Measurements from ENCODE around the gene PPAN.

PPAN gene

DNA sequence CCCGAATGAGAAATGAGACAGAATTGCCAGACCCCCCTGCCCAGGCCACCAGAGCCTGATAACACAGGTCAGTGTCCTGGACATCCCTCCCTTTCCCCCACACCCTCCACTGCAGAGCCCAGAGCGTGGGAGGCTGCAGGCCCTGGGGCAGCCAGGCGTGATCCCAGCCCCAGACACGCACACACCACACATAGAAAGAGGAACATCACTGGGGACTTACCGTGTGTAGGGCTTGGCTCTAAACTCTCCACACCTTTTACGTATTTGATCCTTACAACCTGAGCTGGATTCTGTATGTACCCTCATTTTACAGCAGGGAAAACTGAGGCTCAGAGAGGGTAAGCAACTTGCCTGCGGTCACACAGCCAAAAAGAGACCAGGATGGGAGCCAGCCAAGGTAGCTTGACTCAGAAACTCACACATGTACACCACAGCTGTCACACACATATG is 3.4 kb upstream of the PPAN start:
- Histone ChIP-seq H3K4me3 (ENCODE audit: low read length) (peak overlapping the region; percentile 67), H3K36me3 (replicated peaks; ENCODE audit: low read depth, low read length) (peaks cover 10% of the 10 kb centered on the region), H4K20me1 (ENCODE audit: insufficient read depth, low read length) (no peaks in the 10 kb centered on the region), H3K9ac (ENCODE audit: low read length) (peak overlapping the region; percentile 71), H3K4me2 (ENCODE audit: low read length) (peak overlapping the region; percentile 87), H3K27ac (ENCODE audit: low read length) (peak overlapping the region; percentile 67), H3K4me1 (ENCODE audit: low read length) (peaks cover 45% of the 10 kb centered on the region), H3K9me3 (ENCODE audit: insufficient read depth, low read length) (no peaks in the 10 kb centered on the region), H3K79me2 (ENCODE audit: low read length) (peaks cover 22% of the 10 kb centered on the region), H3K27me3 (ENCODE audit: low read depth, low read length) (no peaks in the 10 kb centered on the region), H2AFZ (ENCODE audit: low read depth, low read length) (peak overlapping the region; percentile 67; the same call in 1 of the 2 replicates)
- TF ChIP-seq EZH2phosphoT487 (IDR thresholded peaks at IDR 0.05; ENCODE audit: low read depth), result no peak
- TF ChIP-seq, protein P1, sequence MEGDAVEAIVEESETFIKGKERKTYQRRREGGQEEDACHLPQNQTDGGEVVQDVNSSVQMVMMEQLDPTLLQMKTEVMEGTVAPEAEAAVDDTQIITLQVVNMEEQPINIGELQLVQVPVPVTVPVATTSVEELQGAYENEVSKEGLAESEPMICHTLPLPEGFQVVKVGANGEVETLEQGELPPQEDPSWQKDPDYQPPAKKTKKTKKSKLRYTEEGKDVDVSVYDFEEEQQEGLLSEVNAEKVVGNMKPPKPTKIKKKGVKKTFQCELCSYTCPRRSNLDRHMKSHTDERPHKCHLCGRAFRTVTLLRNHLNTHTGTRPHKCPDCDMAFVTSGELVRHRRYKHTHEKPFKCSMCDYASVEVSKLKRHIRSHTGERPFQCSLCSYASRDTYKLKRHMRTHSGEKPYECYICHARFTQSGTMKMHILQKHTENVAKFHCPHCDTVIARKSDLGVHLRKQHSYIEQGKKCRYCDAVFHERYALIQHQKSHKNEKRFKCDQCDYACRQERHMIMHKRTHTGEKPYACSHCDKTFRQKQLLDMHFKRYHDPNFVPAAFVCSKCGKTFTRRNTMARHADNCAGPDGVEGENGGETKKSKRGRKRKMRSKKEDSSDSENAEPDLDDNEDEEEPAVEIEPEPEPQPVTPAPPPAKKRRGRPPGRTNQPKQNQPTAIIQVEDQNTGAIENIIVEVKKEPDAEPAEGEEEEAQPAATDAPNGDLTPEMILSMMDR (IDR thresholded peaks at IDR 0.05; ENCODE audit: low read depth, low read length), result no peak

DNA sequence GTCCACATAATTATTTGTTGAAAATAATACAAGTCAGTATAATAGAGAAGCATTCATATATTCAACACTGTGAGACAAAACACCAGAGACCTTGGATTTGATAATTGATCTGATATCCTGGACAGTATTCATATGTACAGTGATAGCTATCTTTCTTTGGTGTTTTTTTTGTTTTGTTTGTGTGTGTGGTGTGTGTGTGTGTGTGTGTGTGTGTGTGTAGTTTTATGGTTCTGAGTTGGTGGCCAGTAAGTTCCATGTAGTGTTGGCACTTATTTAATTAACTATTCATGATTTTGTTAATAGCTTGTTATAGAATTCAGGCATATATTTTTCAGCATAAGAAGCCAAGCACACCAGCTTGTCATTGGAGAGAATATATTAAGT is 2.0 kb upstream of the PPAN start:
- peaks cover 32% of the 10 kb centered on the region for H3K79me2 ChIP-seq (ENCODE audit: low read length)
- TF ChIP-seq EZH2phosphoT487 (IDR thresholded peaks at IDR 0.05; ENCODE audit: low read depth), result no peak
- TF ChIP-seq, protein P1 (IDR thresholded peaks at IDR 0.05; ENCODE audit: low read depth, low read length), result no peak
- H3K4me1 ChIP-seq (ENCODE audit: low read length), result peaks cover 47% of the 10 kb centered on the region
- no peaks in the 10 kb centered on the region for H3K9me3 ChIP-seq (ENCODE audit: insufficient read depth, low read length)
- peak overlapping the region; percentile 27 for H2AFZ ChIP-seq (ENCODE audit: low read depth, low read length)
- H3K4me3 ChIP-seq (ENCODE audit: low read length), result peak overlapping the region; percentile 91; the same call in 1 of the 2 replicates
- peak overlapping the region; percentile 50; the same call in 1 of the 2 replicates for H3K9ac ChIP-seq (ENCODE audit: low read length)
- H3K27ac ChIP-seq (ENCODE audit: low read length), result peak overlapping the region; percentile 79
- H3K4me2 ChIP-seq (ENCODE audit: low read length), result peak overlapping the region; percentile 66
- peaks cover 16% of the 10 kb centered on the region for H3K36me3 ChIP-seq (replicated peaks; ENCODE audit: low read depth, low read length)
- H4K20me1 ChIP-seq (ENCODE audit: insufficient read depth, low read length), result no peaks in the 10 kb centered on the region
- no peaks in the 10 kb centered on the region for H3K27me3 ChIP-seq (ENCODE audit: low read depth, low read length)

DNA sequence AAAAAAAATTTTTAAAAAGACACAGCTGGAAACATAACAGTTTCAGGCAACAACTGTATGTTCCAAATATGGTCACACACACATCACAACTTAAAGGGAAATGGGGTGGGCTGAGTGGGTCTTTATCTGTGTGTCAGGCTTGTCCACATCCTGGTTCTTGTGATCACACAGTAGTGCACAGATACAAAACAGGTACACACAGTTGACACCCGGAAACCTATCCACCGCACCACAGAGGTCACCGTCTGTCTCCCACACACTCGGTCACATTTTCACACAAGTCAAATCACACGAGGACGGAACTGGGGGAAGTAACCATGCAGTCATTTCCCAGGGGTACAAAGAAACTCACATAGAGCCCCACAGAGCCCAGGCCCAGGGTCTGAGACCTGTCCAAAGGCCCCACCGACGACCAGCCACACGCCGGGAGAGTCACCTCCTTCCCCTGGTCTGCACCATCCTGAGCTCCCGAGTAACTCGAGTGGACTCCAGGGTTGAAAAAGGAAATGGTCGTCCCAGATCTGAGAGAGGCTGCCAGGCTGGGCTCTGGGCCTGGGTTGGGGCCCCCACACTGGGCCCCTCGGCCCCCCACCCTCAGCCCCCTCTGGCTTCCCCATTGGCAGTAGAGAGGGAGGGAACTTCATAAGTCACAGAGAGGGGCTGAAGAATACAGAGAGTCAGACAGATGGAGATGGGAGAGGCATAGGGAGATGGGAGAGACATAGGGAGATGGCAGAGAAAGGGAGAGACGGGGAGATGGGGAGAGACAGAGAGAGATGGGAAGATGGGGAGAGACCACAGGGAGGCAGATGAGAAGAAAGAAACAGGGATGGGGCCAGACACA is 1.3 kb upstream of the PPAN start:
- H3K4me3 ChIP-seq (ENCODE audit: low read length), result peak overlapping the region; percentile 91

More for the DNA sequence above, 1.3 kb upstream of the PPAN start:
- Histone ChIP-seq H3K4me2 (ENCODE audit: low read length) (peak overlapping the region; percentile 66), H2AFZ (ENCODE audit: low read depth, low read length) (peak overlapping the region; percentile 27), H3K27me3 (ENCODE audit: low read depth, low read length) (no peaks in the 10 kb centered on the region), H3K36me3 (replicated peaks; ENCODE audit: low read depth, low read length) (peaks cover 24% of the 10 kb centered on the region), H4K20me1 (ENCODE audit: insufficient read depth, low read length) (no peaks in the 10 kb centered on the region), H3K9ac (ENCODE audit: low read length) (peak overlapping the region; percentile 50), H3K9me3 (ENCODE audit: insufficient read depth, low read length) (no peaks in the 10 kb centered on the region), H3K79me2 (ENCODE audit: low read length) (peaks cover 40% of the 10 kb centered on the region), H3K4me1 (ENCODE audit: low read length) (peaks cover 47% of the 10 kb centered on the region), H3K27ac (ENCODE audit: low read length) (peak overlapping the region; percentile 79)
- TF ChIP-seq EZH2phosphoT487 (IDR thresholded peaks at IDR 0.05; ENCODE audit: low read depth), result no peak
- TF ChIP-seq, protein P1 (IDR thresholded peaks at IDR 0.05; ENCODE audit: low read depth, low read length), result no peak

All from OCI-LY3 (cell line).